Mesothelial cell of epicardium (in vitro differentiated cells): Measurements from ENCODE around the gene NOL11. TPM values are rescaled to one million over a fixed set of nuclear protein-coding genes. Genes with fewer than 3 reads are reported as not detected.
"Not testable (repeated sequence)": the region's sequence is repeated elsewhere in the genome, so short reads cannot be mapped to it uniquely, and the experiment has no call there.

Experiments used
- DNase-seq, 2 experiments: peaks; one replicate each; pipeline ENCODE4 v3.0.0; 2021; ENCODE audit warnings: low spot score in 2 of 2; ENCODE audit not compliant: unreplicated experiment in 2 of 2
- H3K27ac Mint-ChIP-seq: 2 replicates; pipeline ENCODE4 v1.8.0; 2021; ENCODE audit warnings: mixed read lengths
- H3K27me3 Mint-ChIP-seq: 2 replicates; pipeline ENCODE4 v1.8.0; 2021; ENCODE audit warnings: low read depth, mixed read lengths
- H3K36me3 Mint-ChIP-seq: 2 replicates; pipeline ENCODE4 v1.8.0; 2021; ENCODE audit warnings: mixed read lengths
- H3K4me1 Mint-ChIP-seq: 2 replicates; pipeline ENCODE4 v1.8.0; 2021; ENCODE audit warnings: mixed read lengths
- H3K4me3 Mint-ChIP-seq: 2 replicates; pipeline ENCODE4 v1.8.0; 2021; ENCODE audit warnings: mild to moderate bottlenecking, moderate library complexity, mixed read lengths
- H3K9me3 Mint-ChIP-seq: 2 replicates; pipeline ENCODE4 v1.8.0; 2021; ENCODE audit warnings: mixed read lengths
- CTCF ChIP-seq: fragments of 200-600 bp; sonication (generic); IDR thresholded peaks from one replicate; pipeline ENCODE4 v1.5.0; 2021; ENCODE audit warnings: antibody characterized with exemption; ENCODE audit not compliant: unreplicated experiment
- total RNA-seq: library from RNA; stranded (reverse); gene quantifications from 3 replicates; pipeline ENCODE4 v1.2.1, GENCODE V29; 2021

The NOL11 gene
- total RNA-seq, 1 donor from 2014 or later, result 51.4 TPM

- H3K4me1 Mint-ChIP-seq, result no peaks in the 10 kb centered on the region
- DNase-seq, result no peak
- peaks cover under 1% of the 10 kb centered on the region for H3K9me3 Mint-ChIP-seq
- no peaks in the 10 kb centered on the region for H3K27me3 Mint-ChIP-seq
- no peak overlapping the region for H3K27ac Mint-ChIP-seq
- H3K4me3 Mint-ChIP-seq, result no peak overlapping the region
- H3K36me3 Mint-ChIP-seq, result peaks cover 16% of the 10 kb centered on the region
- TF ChIP-seq CTCF, result no peak
These were observed 32.3 kb downstream of the NOL11 start for GRCh38 chr17:67750067-67750466.

GRCh38 chr17:67751101-67752074, 33.7 kb downstream of the NOL11 start:
- Mint-ChIP-seq H3K4me1 (no peaks in the 10 kb centered on the region), H3K9me3 (peaks cover 9% of the 10 kb centered on the region), H3K36me3 (peaks cover 24% of the 10 kb centered on the region), H3K27me3 (no peaks in the 10 kb centered on the region), H3K4me3 (no peak overlapping the region), H3K27ac (no peak overlapping the region)
- TF ChIP-seq CTCF, result no peak
- peak in 1 of 2 experiments; percentile 13 for DNase-seq

- not testable (repeated sequence) for H3K4me1 Mint-ChIP-seq, H3K9me3 Mint-ChIP-seq, H3K27me3 Mint-ChIP-seq, H3K4me3 Mint-ChIP-seq, H3K27ac Mint-ChIP-seq, DNase-seq
- peaks cover 26% of the 10 kb centered on the region for H3K36me3 Mint-ChIP-seq
These were observed 34.4 kb downstream of the NOL11 start for GRCh38 chr17:67752160-67752559.

- Mint-ChIP-seq H3K36me3 (peaks cover 22% of the 10 kb centered on the region), H3K27me3 (no peaks in the 10 kb centered on the region), H3K4me1 (no peaks in the 10 kb centered on the region), H3K27ac (no peak overlapping the region), H3K4me3 (no peak overlapping the region), H3K9me3 (peaks cover 9% of the 10 kb centered on the region)
- TF ChIP-seq CTCF, result no peak
- no peak for DNase-seq
These were observed 35.3 kb downstream of the NOL11 start for GRCh38 chr17:67753026-67753425.

- Mint-ChIP-seq H3K4me3 (no peak overlapping the region), H3K4me1 (no peaks in the 10 kb centered on the region), H3K27ac (no peak overlapping the region), H3K27me3 (no peaks in the 10 kb centered on the region), H3K9me3 (peaks cover 9% of the 10 kb centered on the region), H3K36me3 (peaks cover 19% of the 10 kb centered on the region)
- no peak for TF ChIP-seq CTCF
- no peak for DNase-seq
These were observed 36.3 kb downstream of the NOL11 start for GRCh38 chr17:67754001-67754400.

GRCh38 chr17:67754686-67755085, 37.0 kb downstream of the NOL11 start:
- not testable (repeated sequence) for H3K4me1 Mint-ChIP-seq, DNase-seq, H3K9me3 Mint-ChIP-seq, H3K4me3 Mint-ChIP-seq, H3K27ac Mint-ChIP-seq, H3K27me3 Mint-ChIP-seq
- peaks cover 19% of the 10 kb centered on the region for H3K36me3 Mint-ChIP-seq

GRCh38 chr17:67756766-67757165, 39.0 kb downstream of the NOL11 start:
- not testable (repeated sequence) for DNase-seq, H3K27ac Mint-ChIP-seq, H3K4me1 Mint-ChIP-seq, H3K27me3 Mint-ChIP-seq, H3K4me3 Mint-ChIP-seq, H3K9me3 Mint-ChIP-seq
- H3K36me3 Mint-ChIP-seq, result peaks cover 19% of the 10 kb centered on the region
